Chondrocyte (in vitro differentiated cells): ENCODE measurements around the gene YEATS2. TPM values are rescaled to one million over a fixed set of nuclear protein-coding genes. Genes with fewer than 3 reads are reported as not detected.

Experiments
- DNase-seq: peaks from one replicate; pipeline ENCODE4 v3.0.0; 2021; ENCODE audit warnings: mixed read lengths, low spot score
- H3K27ac Mint-ChIP-seq: one replicate; pipeline ENCODE4 v1.8.0; 2021; ENCODE audit warnings: mild to moderate bottlenecking, moderate library complexity, mixed read lengths; ENCODE audit not compliant: unreplicated experiment
- H3K27me3 Mint-ChIP-seq: 2 replicates; pipeline ENCODE4 v1.8.0; 2021; ENCODE audit warnings: low read depth, mixed read lengths
- H3K36me3 Mint-ChIP-seq: 2 replicates; pipeline ENCODE4 v1.8.0; 2021; ENCODE audit warnings: low read depth, mixed read lengths
- H3K4me1 Mint-ChIP-seq: 2 replicates; pipeline ENCODE4 v1.8.0; 2021; ENCODE audit warnings: low read depth, mild to moderate bottlenecking, mixed read lengths
- H3K4me3 Mint-ChIP-seq: one replicate; pipeline ENCODE4 v1.8.0; 2021; ENCODE audit warnings: mild to moderate bottlenecking, moderate library complexity, mixed read lengths; ENCODE audit not compliant: unreplicated experiment
- H3K9me3 Mint-ChIP-seq: 2 replicates; pipeline ENCODE4 v1.8.0; 2021; ENCODE audit warnings: low read depth, mixed read lengths
- CTCF ChIP-seq: fragments of 200-600 bp; sonication (generic); IDR thresholded peaks from 2 replicates; pipeline ENCODE4 v1.5.0; 2021; ENCODE audit warnings: antibody characterized with exemption, mild to moderate bottlenecking, moderate library complexity
- total RNA-seq: library from RNA; stranded (reverse); gene quantifications from 3 replicates; pipeline ENCODE4 v1.2.1, GENCODE V29; 2021

YEATS2 gene
- total RNA-seq, 1 donor from 2014 or later: 38.2 TPM

GRCh38 chr3:183845608-183846288, 148.2 kb downstream of the YEATS2 start:
- Mint-ChIP-seq H3K36me3 (peaks cover 25% of the 10 kb centered on the region), H3K27ac (peak overlapping the region; percentile 96)
- TF ChIP-seq CTCF: no peak

GRCh38 chr3:183854318-183855035, 156.9 kb downstream of the YEATS2 start:
- DNase-seq: no peak
- Mint-ChIP-seq H3K36me3 (peaks cover 22% of the 10 kb centered on the region), H3K27ac (peak overlapping the region; percentile 13), H3K4me3 (no peak overlapping the region), H3K9me3 (no peaks in the 10 kb centered on the region), H3K4me1 (peaks cover 22% of the 10 kb centered on the region), H3K27me3 (no peaks in the 10 kb centered on the region)
- TF ChIP-seq CTCF: no peak

More at GRCh38 chr3:183845608-183846288, 148.2 kb downstream of the YEATS2 start:
- Mint-ChIP-seq H3K27me3 (no peaks in the 10 kb centered on the region), H3K4me3 (no peak overlapping the region), H3K4me1 (peaks cover 26% of the 10 kb centered on the region), H3K9me3 (no peaks in the 10 kb centered on the region)
- no peak for DNase-seq

- Mint-ChIP-seq H3K9me3 (no peaks in the 10 kb centered on the region), H3K4me3 (no peak overlapping the region), H3K27ac (peak overlapping the region; percentile 78), H3K36me3 (peaks cover 27% of the 10 kb centered on the region), H3K4me1 (peaks cover 22% of the 10 kb centered on the region), H3K27me3 (no peaks in the 10 kb centered on the region)
- no peak for TF ChIP-seq CTCF
- DNase-seq: no peak
Measured at GRCh38 chr3:183857863-183858262, 160.3 kb downstream of the YEATS2 start.

Other genes with a start within 250 kb of the YEATS2 start
- not detected in 3 replicates for gene KLHL6, start 142.1 kb upstream of the YEATS2 start, total RNA-seq
- 44.9 to 55.7 TPM (median 54.8 TPM) in 3 replicates for gene KLHL24, start 62.2 kb upstream of the YEATS2 start, total RNA-seq
- 3.9 to 8.3 TPM (median 7.9 TPM) in 3 replicates for gene MAP6D1, start 127.8 kb downstream of the YEATS2 start, total RNA-seq
- 39.2 to 45.4 TPM (median 44.7 TPM) in 3 replicates for gene PARL, start 187.1 kb downstream of the YEATS2 start, total RNA-seq